AG09309 (cell line): Measurements from ENCODE around the gene RAB19.
A peak's percentile ranks its signal among the peaks of the same experiment; 100 is the strongest.

Experiments used
- DNase-seq: peaks from one replicate; pipeline ENCODE4 v3.0.0-alpha.2; 2010; ENCODE audit warnings: low read depth
- H3K4me3 ChIP-seq: 2 replicates; pipeline ENCODE4 v1.5.1; 2011; ENCODE audit warnings: mild to moderate bottlenecking, low read depth, low read length, moderate library complexity; ENCODE audit not compliant: control insufficient read depth
- TF ChIP-seq, protein P1 (sequence below): IDR thresholded peaks from 2 replicates; pipeline ENCODE4 v1.5.1; 2011; ENCODE audit warnings: mild to moderate bottlenecking, low read depth, low read length, inconsistent platforms; ENCODE audit not compliant: insufficient read depth, control insufficient read depth; ENCODE audit errors: missing control alignments

The RAB19 gene

DNA sequence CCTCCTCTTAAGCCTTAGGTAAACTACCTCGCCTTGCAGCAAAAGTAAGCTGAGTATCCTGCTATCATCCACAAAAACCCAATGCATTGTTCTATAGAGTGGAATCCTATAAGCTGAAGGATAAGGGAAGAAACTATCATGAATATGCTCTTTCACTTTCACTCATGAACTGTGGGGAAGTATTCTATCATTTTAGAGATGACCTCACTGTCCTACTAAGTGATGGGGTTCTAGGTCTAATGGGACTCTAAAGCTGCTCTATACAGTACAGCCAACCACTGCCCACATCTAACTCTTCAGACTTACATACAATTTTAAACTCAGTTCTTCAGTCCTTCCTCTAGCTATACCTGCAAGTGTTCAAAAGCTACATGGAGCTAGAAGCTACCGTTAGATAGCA, 59.3 kb downstream of the RAB19 start:
- TF ChIP-seq, protein P1, sequence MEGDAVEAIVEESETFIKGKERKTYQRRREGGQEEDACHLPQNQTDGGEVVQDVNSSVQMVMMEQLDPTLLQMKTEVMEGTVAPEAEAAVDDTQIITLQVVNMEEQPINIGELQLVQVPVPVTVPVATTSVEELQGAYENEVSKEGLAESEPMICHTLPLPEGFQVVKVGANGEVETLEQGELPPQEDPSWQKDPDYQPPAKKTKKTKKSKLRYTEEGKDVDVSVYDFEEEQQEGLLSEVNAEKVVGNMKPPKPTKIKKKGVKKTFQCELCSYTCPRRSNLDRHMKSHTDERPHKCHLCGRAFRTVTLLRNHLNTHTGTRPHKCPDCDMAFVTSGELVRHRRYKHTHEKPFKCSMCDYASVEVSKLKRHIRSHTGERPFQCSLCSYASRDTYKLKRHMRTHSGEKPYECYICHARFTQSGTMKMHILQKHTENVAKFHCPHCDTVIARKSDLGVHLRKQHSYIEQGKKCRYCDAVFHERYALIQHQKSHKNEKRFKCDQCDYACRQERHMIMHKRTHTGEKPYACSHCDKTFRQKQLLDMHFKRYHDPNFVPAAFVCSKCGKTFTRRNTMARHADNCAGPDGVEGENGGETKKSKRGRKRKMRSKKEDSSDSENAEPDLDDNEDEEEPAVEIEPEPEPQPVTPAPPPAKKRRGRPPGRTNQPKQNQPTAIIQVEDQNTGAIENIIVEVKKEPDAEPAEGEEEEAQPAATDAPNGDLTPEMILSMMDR: no peak
- no peak for DNase-seq
- H3K4me3 ChIP-seq: no peak overlapping the region

DNA sequence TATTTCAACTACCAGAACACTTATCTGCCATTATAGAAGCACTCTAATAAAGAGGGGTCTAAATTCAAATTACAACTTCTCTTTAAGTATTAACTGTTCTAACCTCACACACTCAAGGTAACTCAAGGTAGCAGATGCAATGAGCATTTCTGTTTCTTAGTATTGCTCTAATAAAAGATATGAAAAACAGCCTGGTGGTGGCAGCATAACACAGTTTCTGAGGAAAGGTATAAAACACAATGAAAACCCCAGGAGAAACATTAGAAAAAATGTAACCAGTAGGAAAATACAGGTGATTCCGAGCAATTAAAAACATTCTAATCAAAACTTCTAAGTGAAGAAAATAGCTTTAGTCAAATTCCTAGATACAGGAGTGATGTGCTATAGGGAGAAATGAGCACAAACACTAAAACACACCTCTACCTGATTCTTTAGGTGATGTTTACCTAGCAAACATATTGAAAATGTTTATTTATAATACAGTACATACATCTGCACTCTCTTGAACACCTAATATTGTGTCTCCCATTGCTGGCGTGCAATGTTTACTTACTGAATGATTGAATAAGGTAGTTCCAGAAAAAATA, 72.0 kb downstream of the RAB19 start:
- TF ChIP-seq, protein P1: peak; percentile 43
- peak; percentile 4 for DNase-seq
- no peak overlapping the region for H3K4me3 ChIP-seq

DNA sequence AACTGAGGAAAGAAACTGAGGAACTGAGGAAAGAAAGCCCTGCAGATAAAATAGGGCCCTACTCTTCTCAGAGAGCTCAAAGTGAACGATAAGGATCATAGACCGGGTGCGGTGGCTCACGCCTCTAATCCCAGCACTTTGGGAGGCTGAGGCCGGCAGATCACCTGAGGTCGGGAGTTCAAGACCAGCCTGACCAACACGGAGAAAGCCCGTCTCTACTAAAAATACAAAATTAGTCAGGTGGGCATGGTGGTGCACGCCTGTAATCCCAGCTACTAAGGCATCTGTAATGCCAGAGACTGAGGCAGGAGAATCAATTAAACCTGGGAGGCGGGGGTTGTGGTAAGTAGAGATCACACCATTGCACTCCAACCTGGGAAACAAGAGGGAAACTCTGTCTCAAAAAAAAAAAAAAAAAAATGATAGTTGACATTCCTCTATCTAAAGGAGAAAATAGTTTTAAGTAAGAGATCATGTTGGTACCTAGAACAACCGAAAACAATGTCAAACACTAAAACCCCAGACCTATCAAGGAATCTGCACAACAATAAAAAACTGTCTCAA, 72.9 kb downstream of the RAB19 start:
- TF ChIP-seq, protein P1: no peak
- H3K4me3 ChIP-seq: no peak overlapping the region
- DNase-seq: no peak
